Measurements from ENCODE around the gene ROR2.

DNA sequence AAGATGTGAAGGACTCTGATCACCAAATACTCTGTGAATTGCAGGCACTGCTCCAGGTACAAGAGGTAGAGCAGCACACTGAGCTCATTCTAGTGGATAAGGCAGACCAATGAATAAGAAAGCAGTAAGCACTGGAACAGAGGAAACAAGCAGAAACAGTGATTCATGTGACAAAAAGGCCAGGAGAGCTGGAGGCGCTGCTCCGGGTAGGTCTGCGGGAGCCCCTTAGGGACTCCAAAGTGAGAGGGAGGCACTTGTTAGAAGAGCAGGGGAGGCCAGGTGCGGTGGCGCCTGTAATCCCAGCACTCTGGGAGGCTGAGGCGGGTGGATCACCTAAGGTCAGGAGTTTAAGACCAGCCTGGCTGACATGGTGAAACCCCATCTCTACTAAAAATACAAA, 294.8 kb downstream of the ROR2 start:
- TF ChIP-seq, protein P1, sequence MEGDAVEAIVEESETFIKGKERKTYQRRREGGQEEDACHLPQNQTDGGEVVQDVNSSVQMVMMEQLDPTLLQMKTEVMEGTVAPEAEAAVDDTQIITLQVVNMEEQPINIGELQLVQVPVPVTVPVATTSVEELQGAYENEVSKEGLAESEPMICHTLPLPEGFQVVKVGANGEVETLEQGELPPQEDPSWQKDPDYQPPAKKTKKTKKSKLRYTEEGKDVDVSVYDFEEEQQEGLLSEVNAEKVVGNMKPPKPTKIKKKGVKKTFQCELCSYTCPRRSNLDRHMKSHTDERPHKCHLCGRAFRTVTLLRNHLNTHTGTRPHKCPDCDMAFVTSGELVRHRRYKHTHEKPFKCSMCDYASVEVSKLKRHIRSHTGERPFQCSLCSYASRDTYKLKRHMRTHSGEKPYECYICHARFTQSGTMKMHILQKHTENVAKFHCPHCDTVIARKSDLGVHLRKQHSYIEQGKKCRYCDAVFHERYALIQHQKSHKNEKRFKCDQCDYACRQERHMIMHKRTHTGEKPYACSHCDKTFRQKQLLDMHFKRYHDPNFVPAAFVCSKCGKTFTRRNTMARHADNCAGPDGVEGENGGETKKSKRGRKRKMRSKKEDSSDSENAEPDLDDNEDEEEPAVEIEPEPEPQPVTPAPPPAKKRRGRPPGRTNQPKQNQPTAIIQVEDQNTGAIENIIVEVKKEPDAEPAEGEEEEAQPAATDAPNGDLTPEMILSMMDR (IDR thresholded peaks at IDR 0.05) = no peak
- no peak for TF ChIP-seq POLR2A (IDR thresholded peaks at IDR 0.05)

Data from Peyer's patch (tissue), 4 donors.